GM19239 (cell line): ENCODE measurements around the gene UNC13D.
"Not testable (repeated sequence)": the region's sequence is repeated elsewhere in the genome, so short reads cannot be mapped to it uniquely, and the experiment has no call there.

Source experiments
- DNase-seq: peaks from one replicate; pipeline ENCODE4 v3.0.0; 2011; ENCODE audit warnings: low spot score; ENCODE audit not compliant: insufficient read length
- FAIRE-seq: peaks from 2 replicates; lab custom pipeline; 2011; peaks lifted over from hg19 to GRCh38; lab: Jason Lieb, UNC

Gene UNC13D

GRCh38 chr17:75853433-75853832, 9.2 kb upstream of the UNC13D start:
- FAIRE-seq = no peak
- DNase-seq = no peak

DNA sequence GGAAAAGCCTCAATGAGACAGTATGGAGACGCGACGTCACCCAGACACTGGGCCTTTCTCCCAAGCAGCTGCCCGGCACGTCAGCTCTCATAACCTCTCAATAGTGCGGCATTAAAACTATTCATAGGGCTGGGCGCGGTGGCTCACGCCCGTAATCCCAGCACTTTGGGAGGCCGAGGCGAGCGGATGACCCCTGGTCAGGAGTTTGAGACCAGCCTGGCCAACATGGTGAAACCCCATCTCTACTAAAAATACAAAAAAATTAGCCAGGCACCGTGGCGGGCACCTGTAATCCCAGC, 7.4 kb upstream of the UNC13D start:
- not testable (repeated sequence) for DNase-seq, FAIRE-seq

DNA sequence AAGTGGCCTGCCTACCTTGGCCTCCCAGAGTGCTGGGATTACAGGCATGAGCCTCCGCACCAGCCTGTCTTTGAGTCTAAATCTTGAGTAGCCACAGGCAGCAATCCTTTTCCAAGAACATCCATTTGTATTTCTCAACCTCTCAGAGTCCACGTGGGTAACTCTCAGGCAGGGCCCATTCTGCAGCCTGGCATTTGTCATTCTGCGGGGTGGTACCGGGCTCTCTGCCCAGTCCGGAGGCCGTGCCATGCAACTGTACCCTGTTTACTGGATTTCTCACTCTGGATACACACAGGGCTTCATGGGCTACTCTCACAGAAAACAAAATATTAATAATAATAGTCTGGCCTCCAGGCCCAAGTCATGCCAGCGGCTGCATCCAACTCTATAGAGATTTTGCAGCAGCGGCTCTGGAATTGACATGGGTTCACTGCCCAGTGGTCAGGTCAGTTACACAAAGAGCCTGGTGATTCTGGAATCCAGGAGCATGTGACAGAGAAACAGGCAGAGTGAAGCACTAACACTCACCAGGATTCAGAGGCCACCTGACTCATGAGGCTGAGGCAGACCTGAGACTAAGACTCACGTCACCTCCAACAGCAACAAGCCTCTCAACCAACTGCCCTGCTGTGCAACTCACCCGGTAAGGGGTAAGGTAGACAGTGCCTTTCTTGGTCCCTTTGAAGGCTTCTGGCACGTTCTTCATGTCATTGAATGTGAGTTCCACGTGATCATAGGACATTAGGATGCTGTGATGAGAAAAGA, 6.9 kb upstream of the UNC13D start:
- FAIRE-seq = no peak

DNA sequence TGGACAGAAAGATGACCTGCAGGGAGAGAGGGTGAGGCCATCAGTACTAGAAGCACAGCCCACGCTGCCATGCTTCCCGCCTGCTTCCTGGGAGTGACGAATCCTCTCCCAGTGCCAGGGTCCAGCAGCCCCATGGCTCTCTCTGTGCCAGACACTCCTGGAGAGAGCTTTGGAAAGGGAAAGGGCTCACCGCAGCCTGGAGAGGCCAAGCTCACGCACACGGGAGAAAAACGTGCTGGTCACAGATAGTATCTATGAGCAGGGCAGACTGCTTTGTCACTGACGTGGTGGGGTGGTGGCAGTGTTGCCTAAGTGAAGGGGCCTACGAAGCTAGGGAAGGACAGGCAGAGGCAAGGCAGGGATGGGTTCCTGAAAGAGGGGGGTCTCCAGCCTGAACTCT, 5.5 kb upstream of the UNC13D start:
- FAIRE-seq = no peak
- no peak for DNase-seq

More for the DNA sequence above, 6.9 kb upstream of the UNC13D start:
- DNase-seq = no peak

- FAIRE-seq = no peak
- no peak for DNase-seq
Measured at GRCh38 chr17:75849279-75849646, 5.1 kb upstream of the UNC13D start.

GRCh38 chr17:75848523-75849278, 4.5 kb upstream of the UNC13D start:
- FAIRE-seq = peak; percentile 26
- DNase-seq = no peak

DNA sequence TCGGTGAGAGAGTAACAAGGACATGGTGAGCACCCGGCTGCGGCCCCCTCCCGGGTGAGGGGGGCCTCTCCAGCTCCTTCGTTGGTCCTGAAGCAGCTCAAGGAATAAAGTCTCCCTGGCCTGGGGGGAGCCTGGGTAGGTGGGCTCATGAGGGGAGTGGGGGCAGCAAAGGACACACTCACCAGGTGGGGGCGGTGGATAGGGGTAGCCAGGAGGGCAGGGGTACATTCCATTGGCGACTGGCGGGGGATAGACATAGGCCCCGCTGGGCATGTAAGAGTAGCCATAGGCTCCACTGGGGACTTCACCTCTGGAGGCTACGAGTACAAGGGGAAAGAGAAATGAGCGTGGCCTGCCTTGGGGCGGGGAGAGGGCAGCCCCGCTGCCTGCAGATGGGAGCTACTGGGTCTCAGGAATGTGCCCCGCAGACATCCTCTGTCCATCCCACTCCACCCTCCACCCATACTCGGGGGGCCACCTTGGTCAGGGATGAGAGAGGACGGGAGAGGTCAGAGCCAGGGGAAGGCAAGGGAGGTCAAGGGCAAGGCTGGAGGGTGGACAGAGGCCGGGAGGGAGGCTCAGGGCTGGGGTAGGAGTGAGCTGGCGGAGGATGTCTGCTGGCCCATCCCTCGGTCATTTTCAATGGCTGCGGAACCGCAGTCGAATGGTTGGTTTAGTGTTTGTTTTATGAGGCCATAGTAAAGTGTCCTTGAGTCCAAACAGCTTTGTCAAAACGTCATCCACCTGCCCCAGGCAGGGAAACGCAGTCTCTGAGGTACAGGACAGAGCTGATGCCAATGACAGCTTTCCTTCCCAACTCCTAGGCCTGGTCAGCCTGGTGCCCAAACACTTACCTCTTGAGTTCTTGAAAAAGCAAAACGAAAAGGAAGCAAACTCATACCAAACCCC, 3.7 kb upstream of the UNC13D start:
- no peak for DNase-seq
- FAIRE-seq = no peak

- FAIRE-seq (no peak), DNase-seq (no peak)
Measured at GRCh38 chr17:75846692-75847613, 2.7 kb upstream of the UNC13D start.

DNA sequence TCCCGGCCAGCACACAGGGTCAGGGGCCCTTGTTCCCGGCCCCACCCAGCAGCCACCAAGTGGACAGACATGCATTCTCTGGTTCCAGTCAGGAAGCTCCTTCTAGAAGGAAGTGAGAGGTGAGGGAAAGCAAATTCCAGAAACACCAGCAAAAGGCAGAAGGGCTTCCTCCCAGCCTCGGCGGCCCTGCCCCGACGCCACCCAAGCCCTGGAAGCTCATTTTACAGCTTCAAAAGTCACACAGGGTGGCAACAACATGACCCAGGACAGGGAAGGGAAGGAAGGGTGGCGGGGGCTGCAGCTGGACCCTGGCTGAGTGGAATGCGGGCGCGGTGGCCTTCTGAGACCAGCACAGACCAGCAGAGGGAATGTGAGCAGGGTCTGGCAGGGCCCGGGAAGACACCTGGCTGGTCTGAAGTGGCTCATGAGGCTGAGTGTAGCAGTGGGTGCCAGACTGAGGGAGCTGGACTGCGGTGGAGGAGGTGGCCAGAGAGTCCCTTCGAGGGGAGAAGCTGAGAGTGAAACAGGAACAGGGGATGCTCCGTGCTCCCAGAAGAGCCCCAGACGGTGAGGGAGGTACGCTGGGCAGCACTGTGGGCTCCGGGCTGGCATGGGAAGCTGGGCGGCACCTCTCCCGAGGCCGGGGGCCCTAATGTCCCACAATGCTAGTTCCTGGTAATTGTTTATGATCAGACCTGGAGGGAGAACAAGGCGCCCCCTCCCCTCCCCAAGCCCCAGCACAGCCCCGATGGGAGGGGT, 1.9 kb upstream of the UNC13D start:
- no peak for DNase-seq
- no peak for FAIRE-seq

- FAIRE-seq (peak; percentile 87), DNase-seq (peak; percentile 93)
Measured at GRCh38 chr17:75845058-75845711, 981 bp upstream of the UNC13D start.

GRCh38 chr17:75844530-75845057, 390 bp upstream of the UNC13D start:
- DNase-seq (no peak), FAIRE-seq (no peak)

DNA sequence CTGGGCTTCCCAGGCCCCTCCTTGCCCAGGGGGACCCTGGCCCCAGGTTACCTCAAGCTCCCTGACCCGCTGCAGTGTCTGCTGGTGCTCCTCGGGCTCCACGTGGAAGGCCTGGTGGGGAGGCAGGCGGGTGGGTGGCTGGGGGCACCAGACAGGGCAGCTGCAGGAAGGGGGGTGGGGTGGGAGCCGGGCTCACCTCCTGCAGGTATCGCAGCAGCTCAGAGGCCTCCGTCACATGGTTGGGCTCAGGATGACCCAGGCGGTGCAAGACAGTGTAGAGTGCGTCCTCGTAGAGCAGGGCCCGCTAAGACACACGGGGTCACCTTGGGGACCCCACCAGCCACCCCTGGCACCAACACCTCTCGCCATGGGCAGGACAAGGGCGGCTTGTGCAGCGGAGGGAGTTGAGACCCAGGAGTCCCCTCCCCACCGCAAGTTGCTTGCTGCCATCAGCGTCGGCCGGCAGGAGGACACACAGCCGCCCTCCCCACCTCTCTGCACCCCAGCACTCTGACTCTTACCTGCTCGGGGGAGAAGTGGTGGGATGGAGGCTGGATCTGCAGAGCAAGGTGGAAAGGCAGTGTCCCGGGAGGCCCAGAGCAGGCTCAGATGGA, 1.1 kb downstream of the UNC13D start:
- no peak for FAIRE-seq

GRCh38 chr17:75842411-75842810, 1.8 kb downstream of the UNC13D start:
- no peak for FAIRE-seq

More for the DNA sequence above, 1.1 kb downstream of the UNC13D start:
- DNase-seq = no peak

DNA sequence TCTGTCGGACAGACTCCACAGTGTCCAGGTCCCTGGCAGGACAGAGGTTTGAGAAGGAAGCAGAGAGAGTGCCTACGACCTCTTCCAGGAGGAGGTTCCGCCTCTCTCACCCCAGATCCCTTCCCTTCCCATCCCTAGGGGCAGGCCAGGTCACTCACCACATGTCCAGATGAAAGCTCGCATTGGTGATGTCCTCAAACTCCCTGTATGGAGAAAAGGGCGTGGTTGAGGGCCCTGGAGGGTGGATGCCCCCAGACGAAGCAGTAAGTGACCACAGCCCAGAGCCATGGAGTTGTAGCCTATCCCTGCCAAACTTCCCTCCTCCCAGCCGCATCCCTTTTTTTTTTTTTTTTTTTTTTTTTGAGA, 3.4 kb downstream of the UNC13D start:
- FAIRE-seq (no peak), DNase-seq (no peak)

More at GRCh38 chr17:75842411-75842810, 1.8 kb downstream of the UNC13D start:
- no peak for DNase-seq

- no peak for DNase-seq
- no peak for FAIRE-seq
Measured at GRCh38 chr17:75839942-75840798, 4.0 kb downstream of the UNC13D start.

DNA sequence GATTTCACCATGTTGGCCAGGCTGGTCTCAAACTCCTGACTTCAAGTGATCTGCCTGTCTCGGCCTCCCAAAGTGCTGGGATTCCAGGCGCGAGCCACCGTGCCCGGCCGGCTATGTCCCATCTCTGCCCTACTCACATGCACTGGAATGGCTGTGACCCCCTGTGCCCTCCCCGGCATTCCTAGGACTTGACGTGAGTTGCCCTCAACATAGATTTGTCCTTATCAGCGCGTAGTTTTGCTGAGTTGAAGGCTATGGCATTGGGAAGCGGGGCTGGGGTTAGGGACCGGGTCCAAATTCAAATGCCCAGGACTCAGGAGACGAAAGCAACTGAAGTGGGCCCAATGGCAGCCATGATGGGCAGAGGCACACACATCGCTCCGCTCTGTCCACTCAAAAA, 5.8 kb downstream of the UNC13D start:
- FAIRE-seq = no peak

DNA sequence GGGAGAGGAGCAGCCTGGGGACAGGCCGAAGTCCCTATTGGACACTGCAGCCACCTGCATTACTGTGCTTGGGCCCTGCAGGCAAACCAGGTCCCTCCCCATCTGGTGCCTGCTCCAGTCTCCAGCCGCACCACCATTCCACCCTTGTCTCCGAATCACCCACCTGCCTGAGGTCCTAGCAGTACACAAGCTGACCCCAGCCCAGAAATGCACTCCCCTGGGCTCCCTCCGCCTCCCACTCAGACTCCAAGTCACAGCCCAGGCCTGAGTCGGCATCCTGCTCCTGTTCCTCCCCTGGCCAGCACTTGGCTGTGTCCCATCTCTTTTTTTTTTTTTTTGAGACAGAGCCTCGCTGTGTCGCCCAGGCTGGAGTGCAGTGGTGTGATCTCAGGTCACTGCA, 6.3 kb downstream of the UNC13D start:
- no peak for FAIRE-seq
- DNase-seq = no peak

More for the DNA sequence above, 5.8 kb downstream of the UNC13D start:
- DNase-seq = no peak
